GM19043 (cell line): Measurements from ENCODE around the gene GATAD2B.
A peak's percentile ranks its signal among the peaks of the same experiment; 100 is the strongest.

ENCODE experiments used
- ATAC-seq: cut with Tn5 transposase; IDR thresholded peaks from one replicate; pipeline ENCODE4 v1.9.1; 2021; ENCODE audit warnings: low read depth; ENCODE audit not compliant: unreplicated experiment

Gene GATAD2B

GRCh38 chr1:153953859-153954365, 31.1 kb upstream of the GATAD2B start:
- ATAC-seq: no peak

DNA sequence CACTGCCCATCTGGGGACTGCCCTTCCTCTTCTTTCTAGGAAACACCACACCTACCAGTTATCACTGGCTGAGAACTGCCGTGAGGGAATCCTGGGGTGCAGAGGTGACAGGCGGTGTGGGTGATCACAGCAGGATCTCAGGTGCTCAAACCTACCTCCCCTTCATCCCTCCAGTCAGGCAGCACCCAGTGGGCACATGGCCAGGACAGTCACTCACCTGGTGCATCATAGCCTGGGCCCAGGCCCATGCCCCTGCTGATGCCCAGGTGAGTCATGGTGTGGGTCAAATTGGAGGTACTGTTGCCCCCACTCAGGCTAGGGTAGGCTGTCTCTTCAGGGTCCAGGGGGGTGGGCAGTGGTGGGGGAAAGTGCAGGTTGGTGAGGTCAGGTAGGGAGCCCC, 29.0 kb upstream of the GATAD2B start:
- ATAC-seq: no peak

DNA sequence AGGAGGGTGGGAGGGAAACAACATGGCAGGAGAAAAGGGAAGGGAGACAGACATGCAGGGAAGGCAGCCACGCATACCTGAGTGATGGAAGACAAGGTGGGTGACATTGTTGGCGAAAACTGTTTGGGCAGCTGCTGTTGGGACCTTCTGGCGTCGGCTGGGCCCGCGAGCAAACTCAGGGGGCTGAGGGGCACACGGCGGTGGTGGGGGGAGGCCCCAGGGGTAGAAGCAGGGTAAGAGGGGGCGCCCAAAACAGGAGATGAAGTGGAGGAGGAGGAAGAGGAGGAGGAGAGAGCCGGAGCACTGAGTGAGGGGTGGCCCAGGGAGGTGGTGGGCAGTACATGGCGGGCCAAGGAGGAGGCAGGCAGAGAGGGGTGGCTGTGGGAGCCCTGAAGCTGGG, 28.4 kb upstream of the GATAD2B start:
- no peak for ATAC-seq

DNA sequence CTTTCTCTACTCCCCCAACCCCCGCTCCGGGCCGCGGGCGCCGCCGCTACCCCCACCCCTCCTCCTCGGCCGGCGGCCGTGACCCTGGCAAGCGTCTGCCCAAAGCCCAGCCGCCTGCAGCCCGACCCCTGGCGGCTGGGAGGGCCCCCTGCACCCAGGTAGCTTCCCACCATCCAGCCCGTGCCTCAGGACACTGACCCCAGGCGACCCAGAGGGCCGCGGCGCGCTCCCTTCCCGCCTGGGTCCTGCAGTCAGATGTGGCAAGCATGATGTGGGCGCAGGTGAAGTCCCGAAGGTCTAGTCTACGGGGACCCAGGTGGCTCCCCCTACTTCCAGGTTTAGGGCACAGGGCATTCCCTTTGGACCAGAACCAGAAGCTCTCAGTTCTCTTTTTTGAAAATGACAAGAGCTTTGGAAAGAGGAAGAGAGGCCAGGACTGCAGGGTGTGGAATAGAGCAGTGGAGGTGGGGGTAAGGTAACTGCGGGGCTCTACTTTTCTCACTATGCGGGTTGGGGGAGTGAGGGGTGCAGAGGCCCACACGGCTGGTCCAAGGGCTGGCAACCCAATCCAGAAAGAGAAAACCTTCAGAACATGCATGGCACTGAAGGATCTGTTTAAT, 24.0 kb upstream of the GATAD2B start, which contains the start of gene DENND4B:
Gene DENND4B, minus strand, starts transcription at position 97 of the 620 bp plus-strand sequence. CDS start 2,344 bp downstream, outside the sequence.
- ATAC-seq: peak; percentile 60

- ATAC-seq: peak; percentile 61
Measured at GRCh38 chr1:153945795-153946621, 23.2 kb upstream of the GATAD2B start.

GRCh38 chr1:153945131-153945794, 22.5 kb upstream of the GATAD2B start:
- ATAC-seq: peak; percentile 33

- no peak for ATAC-seq
Measured at GRCh38 chr1:153944827-153945117, 22.0 kb upstream of the GATAD2B start.

DNA sequence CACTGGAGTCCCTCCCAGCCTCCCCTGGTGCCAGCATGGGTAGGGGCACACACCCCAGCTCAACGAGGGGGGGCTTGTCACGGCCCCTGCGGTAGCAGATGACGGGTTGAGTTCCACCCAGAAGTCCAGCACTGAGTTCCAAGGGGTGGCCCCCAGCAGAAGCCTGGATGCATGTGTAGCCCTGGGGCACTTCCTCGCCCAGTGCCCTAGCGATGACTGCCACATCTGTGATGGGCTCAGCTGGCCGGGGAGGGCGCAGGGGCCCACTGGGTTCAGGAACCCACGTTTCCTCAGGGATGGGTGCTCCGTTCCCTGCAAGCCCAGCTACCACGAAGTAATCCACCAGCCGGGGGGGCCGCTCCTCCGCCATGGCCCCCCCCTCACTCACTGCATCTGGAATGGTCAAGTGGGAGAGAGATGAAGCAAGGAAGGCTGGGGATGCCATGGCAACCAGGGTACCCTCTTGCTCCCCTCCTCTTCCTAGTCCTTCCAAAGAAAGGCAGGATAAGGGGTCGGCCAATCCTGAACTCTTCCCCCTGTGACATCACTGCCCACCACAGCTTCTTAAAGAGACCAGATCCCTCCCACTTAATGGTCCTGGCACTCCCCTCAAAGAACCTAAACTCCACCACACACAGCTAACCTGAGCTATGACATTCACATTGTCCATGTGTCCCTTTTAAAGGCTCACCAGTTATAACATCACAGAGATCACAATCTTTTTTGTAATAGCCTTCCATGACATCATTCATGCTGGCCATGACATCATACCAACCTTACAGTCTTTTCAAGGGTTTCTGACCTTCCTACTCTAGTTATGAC, 21.4 kb upstream of the GATAD2B start:
- ATAC-seq: no peak

- no peak for ATAC-seq
Measured at GRCh38 chr1:153942766-153943549, 20.2 kb upstream of the GATAD2B start.

DNA sequence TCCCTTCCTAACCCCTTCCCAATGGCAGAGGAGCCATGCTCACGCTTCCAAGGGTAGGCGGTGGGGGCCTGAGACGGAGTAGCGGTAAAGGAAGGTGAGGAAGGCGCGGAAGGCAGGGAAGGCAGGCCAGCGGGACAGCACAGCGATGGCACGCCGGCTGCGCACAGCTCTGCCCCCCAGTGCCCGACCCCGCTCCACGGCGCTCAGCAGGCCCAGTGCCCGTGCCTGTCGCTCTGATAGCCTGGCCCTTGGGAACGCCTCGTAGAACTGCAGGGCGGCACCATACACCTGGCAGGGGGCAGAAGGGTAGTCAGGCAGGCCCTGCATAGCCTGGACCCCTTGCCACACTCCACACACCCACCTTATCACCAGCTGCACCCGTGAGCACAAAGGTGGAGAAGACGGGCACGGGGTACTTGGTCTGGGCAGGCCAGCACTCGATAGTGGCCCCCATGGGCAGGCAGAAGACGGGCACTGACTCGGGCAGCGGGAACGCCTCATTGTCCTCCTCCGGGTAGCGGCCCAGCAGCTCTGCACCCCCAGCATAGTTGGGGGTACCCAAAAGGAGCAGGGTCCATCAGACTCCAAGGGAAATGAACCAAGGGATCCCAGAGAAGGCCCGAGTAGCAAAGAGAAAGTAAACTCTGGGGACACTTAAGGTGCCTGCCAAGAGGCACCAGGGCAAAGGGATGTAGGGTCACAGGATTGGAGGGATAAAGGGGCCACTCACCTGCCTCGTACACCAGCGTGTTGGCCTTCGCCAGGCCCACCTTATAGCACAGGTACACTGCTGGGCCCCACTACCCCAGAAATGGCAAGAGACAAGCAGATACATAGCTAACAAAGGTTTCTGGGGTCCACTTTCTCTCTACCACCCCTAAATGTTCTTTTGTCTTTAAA, 19.3 kb upstream of the GATAD2B start:
- ATAC-seq: no peak

DNA sequence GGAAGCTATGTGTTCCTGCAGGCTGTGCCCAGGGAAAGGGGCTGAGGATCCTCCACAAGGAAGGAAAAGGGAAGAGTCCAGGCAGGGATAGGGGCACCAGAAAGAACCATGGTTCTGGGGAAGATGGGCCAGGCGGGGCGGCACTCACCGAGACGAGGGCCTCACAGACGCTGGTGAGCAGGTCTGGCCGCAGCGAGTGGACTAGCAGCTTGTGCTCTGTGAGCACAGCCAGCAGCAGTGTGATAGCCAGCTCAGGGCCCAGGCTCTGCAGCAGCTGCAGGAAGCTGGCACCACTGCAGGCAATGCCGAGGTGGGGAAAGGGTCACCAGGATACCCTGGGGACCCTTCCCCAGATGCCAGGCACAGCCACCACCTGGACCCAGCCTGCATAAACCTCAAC, 18.0 kb upstream of the GATAD2B start:
- ATAC-seq: no peak

GRCh38 chr1:153939476-153939875, 16.7 kb upstream of the GATAD2B start:
- no peak for ATAC-seq

- no peak for ATAC-seq
Measured at GRCh38 chr1:153938996-153939395, 16.2 kb upstream of the GATAD2B start.

GRCh38 chr1:153937331-153937730, 14.6 kb upstream of the GATAD2B start:
- ATAC-seq: no peak

DNA sequence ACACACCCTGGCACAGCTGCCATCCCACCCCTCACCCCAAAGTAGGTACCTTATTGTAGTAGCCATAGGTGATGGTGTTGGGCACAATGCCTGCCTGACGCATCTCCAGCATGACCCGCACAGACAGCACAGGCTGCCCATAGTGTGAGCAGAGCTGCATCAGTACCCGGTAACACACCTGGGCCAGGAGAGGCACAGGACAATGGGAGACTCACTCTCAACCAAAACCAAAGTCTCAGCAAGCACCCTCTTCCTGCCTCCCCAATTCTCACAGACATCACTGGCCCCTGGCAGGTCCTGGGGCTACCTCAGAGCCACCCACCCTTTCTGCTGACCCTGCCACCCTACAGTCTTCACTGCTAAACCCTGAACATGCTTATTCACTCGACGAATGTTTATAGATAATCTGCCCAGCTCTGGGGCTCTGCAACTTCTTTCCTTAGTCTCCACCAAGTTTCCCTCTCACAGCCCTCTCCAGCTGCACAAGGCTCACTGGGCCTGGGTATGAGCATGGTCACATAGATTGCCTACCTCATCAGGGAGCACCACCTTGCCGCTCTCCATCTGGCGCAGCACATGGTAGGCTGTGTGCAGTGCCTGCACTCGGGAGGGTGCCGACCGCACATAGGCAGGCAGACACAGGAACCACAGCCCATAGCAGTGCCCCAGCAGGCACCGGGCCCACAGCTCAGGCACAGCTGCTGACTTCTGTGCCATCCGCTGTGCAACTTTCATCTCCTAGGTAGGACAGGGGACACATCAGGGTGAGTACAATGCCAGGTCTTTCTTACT, 13.4 kb upstream of the GATAD2B start:
- ATAC-seq: no peak

DNA sequence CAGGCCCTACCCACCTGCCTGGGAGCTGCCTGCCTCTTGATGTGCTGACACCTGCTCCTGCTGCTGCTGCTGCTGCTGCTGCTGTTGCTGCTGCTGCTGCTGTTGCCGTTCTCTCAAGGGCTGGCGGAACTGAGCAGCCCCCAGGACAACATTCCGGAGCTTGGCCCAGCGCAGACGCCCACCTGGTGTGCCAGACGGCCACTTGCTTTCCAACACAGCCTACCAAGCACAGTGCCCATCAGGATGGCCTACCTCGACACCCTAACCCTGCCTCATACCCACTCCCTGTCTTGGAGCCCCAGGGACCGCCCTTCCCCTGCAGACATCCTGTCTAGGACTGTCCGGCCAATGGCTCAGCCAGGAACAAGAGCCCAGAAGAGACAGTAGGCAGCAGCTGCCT, 12.0 kb upstream of the GATAD2B start:
- no peak for ATAC-seq

DNA sequence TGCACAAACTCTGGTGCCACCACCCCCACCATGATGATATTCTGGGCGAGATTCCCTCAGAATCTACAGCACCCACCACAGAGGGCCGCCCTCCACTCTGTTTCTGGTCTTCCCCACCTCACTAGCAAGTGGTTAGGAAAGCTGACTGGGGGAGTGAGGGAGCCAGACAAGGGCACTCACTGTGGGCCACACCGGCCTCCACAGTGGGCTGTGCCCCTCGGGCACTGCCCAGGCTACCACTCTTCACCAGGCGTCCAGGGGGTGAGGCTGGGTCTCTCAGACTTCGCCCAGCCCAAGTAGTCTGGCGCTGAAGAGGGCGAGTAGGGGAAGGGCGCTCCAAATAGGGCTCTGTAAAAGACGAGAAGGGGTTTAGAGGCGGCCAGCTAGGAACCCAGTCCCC, 11.2 kb upstream of the GATAD2B start:
- ATAC-seq: no peak

DNA sequence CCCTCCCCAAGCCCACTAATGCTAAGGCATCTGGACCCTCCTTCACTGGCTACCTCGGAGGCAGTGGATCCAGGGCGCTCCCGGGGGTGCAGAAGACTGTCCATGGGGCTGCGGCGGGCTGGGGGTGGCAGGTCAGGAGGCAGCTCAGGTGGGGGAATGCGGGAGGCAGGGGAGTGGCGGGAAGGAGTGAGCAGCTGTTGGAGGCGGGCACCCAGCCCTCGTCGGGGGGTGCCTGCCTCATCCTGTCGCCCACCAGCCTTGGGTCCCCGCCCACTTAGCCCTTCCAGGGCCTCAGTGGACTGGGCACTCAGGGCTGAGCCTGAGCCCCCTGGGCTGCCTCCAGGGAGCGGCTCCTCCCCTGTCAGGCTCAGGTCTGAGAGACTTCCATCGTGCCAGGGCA, 10.7 kb upstream of the GATAD2B start:
- no peak for ATAC-seq
